ENCODE data around the gene METTL21C.

The METTL21C gene

GRCh38 chr13:102697264-102697663, 2.4 kb upstream of the METTL21C start:
- no peak for DNase-seq

GRCh38 chr13:102696465-102696864, 1.6 kb upstream of the METTL21C start:
- no peak for DNase-seq

- no peak for DNase-seq
Observed at GRCh38 chr13:102693776-102694175, 1.1 kb downstream of the METTL21C start.

GRCh38 chr13:102693250-102693649, 1.6 kb downstream of the METTL21C start:
- DNase-seq: no peak

GRCh38 chr13:102692491-102692826, 2.4 kb downstream of the METTL21C start:
- DNase-seq: no peak

GRCh38 chr13:102690883-102691282, 4.0 kb downstream of the METTL21C start:
- no peak for DNase-seq

GRCh38 chr13:102688306-102688973, 6.4 kb downstream of the METTL21C start:
- DNase-seq: no peak

- DNase-seq: no peak
Observed at GRCh38 chr13:102687520-102687919, 7.3 kb downstream of the METTL21C start.

- DNase-seq: no peak
Observed at GRCh38 chr13:102686024-102686423, 8.8 kb downstream of the METTL21C start.

GRCh38 chr13:102683637-102684036, 11.2 kb downstream of the METTL21C start:
- DNase-seq: no peak

- DNase-seq: no peak
Observed at GRCh38 chr13:102682727-102683126, 12.1 kb downstream of the METTL21C start.

GRCh38 chr13:102682211-102682610, 12.6 kb downstream of the METTL21C start:
- no peak for DNase-seq

- no peak for DNase-seq
Observed at GRCh38 chr13:102680842-102681740, 13.8 kb downstream of the METTL21C start.

GRCh38 chr13:102680133-102680717, 14.6 kb downstream of the METTL21C start:
- DNase-seq: no peak

- DNase-seq: no peak
Observed at GRCh38 chr13:102679449-102680132, 15.3 kb downstream of the METTL21C start.

GRCh38 chr13:102678339-102679107, 16.3 kb downstream of the METTL21C start:
- DNase-seq: peak; percentile 13

GRCh38 chr13:102677122-102677521, 17.7 kb downstream of the METTL21C start:
- peak; percentile 19 for DNase-seq

- DNase-seq: no peak
Observed at GRCh38 chr13:102675115-102675514, 19.7 kb downstream of the METTL21C start.

GRCh38 chr13:102670130-102670529, 24.7 kb downstream of the METTL21C start:
- DNase-seq: no peak

- DNase-seq: no peak
Observed at GRCh38 chr13:102667911-102668310, 26.9 kb downstream of the METTL21C start.

GRCh38 chr13:102667023-102667422, 27.8 kb downstream of the METTL21C start:
- no peak for DNase-seq

- no peak for DNase-seq
Observed at GRCh38 chr13:102659168-102659713, 35.6 kb downstream of the METTL21C start.
